Testis (tissue), 3 donors: ENCODE data around the gene MAP3K4. TPM values are rescaled to one million over a fixed set of nuclear protein-coding genes. Genes with fewer than 3 reads are reported as not detected.

Source experiments
- DNase-seq: peaks from one replicate; pipeline ENCODE4 v3.0.0-alpha.2; 2019
- H3K27ac ChIP-seq, 2 donors: fragments of 200-600 bp; sonication (generic); one replicate each; pipeline ENCODE4 v1.5.1; 2019
- H3K27me3 ChIP-seq: fragments of 200-600 bp; sonication (generic); one replicate; pipeline ENCODE4 v1.5.1; 2019
- H3K36me3 ChIP-seq: fragments of 200-600 bp; sonication (generic); one replicate; pipeline ENCODE4 v1.5.1; 2017; ENCODE audit warnings: low read depth; ENCODE audit errors: missing control alignments
- H3K4me1 ChIP-seq: fragments of 200-600 bp; sonication (generic); one replicate; pipeline ENCODE4 v1.5.1; 2019
- H3K4me3 ChIP-seq, 2 donors: fragments of 200-600 bp; sonication (generic); one replicate each; pipeline ENCODE4 v1.5.1; 2017 to 2019
- H3K9me3 ChIP-seq: fragments of 200-600 bp; sonication (generic); one replicate; pipeline ENCODE4 v1.5.1; 2017
- POLR2A ChIP-seq: fragments of 450-650 bp; IDR thresholded peaks from one replicate; pipeline ENCODE4 v1.6.1; 2017; ENCODE audit warnings: antibody characterized with exemption, mild to moderate bottlenecking, moderate library complexity
- WGBS, 2 donors: methylation state at CpG; one replicate each; pipeline ENCODE4 v1.1.5; 2018; 5-methylcytosine and 5-hydroxymethylcytosine counted together
- intact Hi-C: fragments of 100-400 bp; cut with DNase I; formaldehyde crosslinking; loops from one replicate; pipeline ENCODE4 v1.15.1; 2023; ENCODE audit warnings: low total_unique reads
- polyA plus RNA-seq: library from polyadenylated mRNA; stranded (reverse); fragments of 350-450 nt; fragmentation: Illumina TruSeq; extraction: RNeasy Lipid Tissue Mini Kit (QIAGEN cat#74804); gene quantifications from one replicate; pipeline ENCODE4 v1.2.3, GENCODE V29; 2014; ENCODE audit warnings: low read depth, low replicate concordance; ENCODE audit not compliant: insufficient read depth
- total RNA-seq, 2 donors: library from RNA; depleted of rRNA; stranded (reverse); fragments of >200 nt; gene quantifications; one replicate each; pipeline ENCODE4 v1.2.3, GENCODE V29; 2016
- TF ChIP-seq, protein P1 (sequence below), 3 experiments: fragments of 450-650 bp in 2 of 3; fragments of 200-600 bp in 1 of 3; sonication (generic) in 1 of 3; IDR thresholded peaks; one replicate each; pipeline ENCODE4 v1.5.1; 2016 to 2019; ENCODE audit warnings: antibody characterized with exemption in 3 of 3, mild to moderate bottlenecking in 2 of 3, moderate library complexity in 1 of 3

MAP3K4 gene
- total and polyA plus RNA-seq, 3 donors from 2014 or later, result 45.0 to 77.7 (median 65.4) TPM

GRCh38 chr6:161031721-161032495, 40.3 kb downstream of the MAP3K4 start:
- no peak for DNase-seq
- Histone ChIP-seq H3K4me3 (no peak overlapping the region), H3K36me3 (no peaks in the 10 kb centered on the region)

GRCh38 chr6:161033667-161034066, 42.1 kb downstream of the MAP3K4 start:
- DNase-seq, result no peak
- intact Hi-C loops, result no loop called here
- Histone ChIP-seq H3K27me3 (no peaks in the 10 kb centered on the region), H3K9me3 (no peaks in the 10 kb centered on the region), H3K27ac (no peak overlapping the region), H3K36me3 (no peaks in the 10 kb centered on the region), H3K4me1 (no peaks in the 10 kb centered on the region), H3K4me3 (no peak overlapping the region)
- WGBS, 2 donors, result 83 to 90% methylated on average over 5 of the region's 5 CpGs
- TF ChIP-seq POLR2A, result no peak
- TF ChIP-seq, protein P1, sequence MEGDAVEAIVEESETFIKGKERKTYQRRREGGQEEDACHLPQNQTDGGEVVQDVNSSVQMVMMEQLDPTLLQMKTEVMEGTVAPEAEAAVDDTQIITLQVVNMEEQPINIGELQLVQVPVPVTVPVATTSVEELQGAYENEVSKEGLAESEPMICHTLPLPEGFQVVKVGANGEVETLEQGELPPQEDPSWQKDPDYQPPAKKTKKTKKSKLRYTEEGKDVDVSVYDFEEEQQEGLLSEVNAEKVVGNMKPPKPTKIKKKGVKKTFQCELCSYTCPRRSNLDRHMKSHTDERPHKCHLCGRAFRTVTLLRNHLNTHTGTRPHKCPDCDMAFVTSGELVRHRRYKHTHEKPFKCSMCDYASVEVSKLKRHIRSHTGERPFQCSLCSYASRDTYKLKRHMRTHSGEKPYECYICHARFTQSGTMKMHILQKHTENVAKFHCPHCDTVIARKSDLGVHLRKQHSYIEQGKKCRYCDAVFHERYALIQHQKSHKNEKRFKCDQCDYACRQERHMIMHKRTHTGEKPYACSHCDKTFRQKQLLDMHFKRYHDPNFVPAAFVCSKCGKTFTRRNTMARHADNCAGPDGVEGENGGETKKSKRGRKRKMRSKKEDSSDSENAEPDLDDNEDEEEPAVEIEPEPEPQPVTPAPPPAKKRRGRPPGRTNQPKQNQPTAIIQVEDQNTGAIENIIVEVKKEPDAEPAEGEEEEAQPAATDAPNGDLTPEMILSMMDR (IDR thresholded peaks at IDR 0.05), result no peak

More at GRCh38 chr6:161031721-161032495, 40.3 kb downstream of the MAP3K4 start:
- Histone ChIP-seq H3K4me1 (no peaks in the 10 kb centered on the region), H3K27me3 (no peaks in the 10 kb centered on the region), H3K9me3 (no peaks in the 10 kb centered on the region), H3K27ac (no peak overlapping the region)
- TF ChIP-seq, protein P1 (IDR thresholded peaks at IDR 0.05), result no peak
- no peak for TF ChIP-seq POLR2A
- intact Hi-C loops, result no loop called here
- WGBS, 2 donors, result 86 to 88% methylated on average over 3 of the region's 3 CpGs

- no peak for DNase-seq
- Histone ChIP-seq H3K27me3 (no peaks in the 10 kb centered on the region), H3K4me3 (no peak overlapping the region), H3K27ac (no peak overlapping the region), H3K9me3 (no peaks in the 10 kb centered on the region), H3K4me1 (no peaks in the 10 kb centered on the region), H3K36me3 (no peaks in the 10 kb centered on the region)
- 92 to 96% methylated on average over 3 of the region's 3 CpGs for WGBS, 2 donors
- TF ChIP-seq, protein P1 (IDR thresholded peaks at IDR 0.05), result no peak
- TF ChIP-seq POLR2A, result no peak
- intact Hi-C loops, result no loop called here
Measured at GRCh38 chr6:161035182-161035980, 43.8 kb downstream of the MAP3K4 start.

DNA sequence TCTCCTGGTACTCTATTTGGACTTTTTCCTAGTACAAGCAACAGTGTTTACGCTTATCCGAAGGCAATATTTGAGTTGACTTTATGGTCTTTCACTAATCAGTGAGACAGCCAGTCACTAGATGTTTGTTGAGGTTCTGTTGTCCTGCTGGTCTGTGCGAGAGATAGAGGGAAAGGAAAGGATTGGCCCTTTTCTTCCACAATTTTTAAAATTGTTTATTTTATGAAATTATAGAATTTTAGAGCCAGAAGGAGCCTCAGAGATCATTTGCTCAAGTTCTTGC, 44.4 kb downstream of the MAP3K4 start:
- DNase-seq, result no peak
- no peaks in the 10 kb centered on the region for H3K4me1 ChIP-seq
- no peaks in the 10 kb centered on the region for H3K9me3 ChIP-seq
- no peak for TF ChIP-seq POLR2A
- TF ChIP-seq, protein P1 (IDR thresholded peaks at IDR 0.05), result no peak
- WGBS, 2 donors, result 92 to 94% methylated on average over 3 of the region's 3 CpGs
- no peak overlapping the region for H3K27ac ChIP-seq
- H3K36me3 ChIP-seq, result no peaks in the 10 kb centered on the region
- H3K4me3 ChIP-seq, result no peak overlapping the region
- H3K27me3 ChIP-seq, result no peaks in the 10 kb centered on the region
- intact Hi-C loops, result no loop called here
